K562 (cell line): ENCODE results near the gene CTNNA3. TPM values are rescaled to one million over a fixed set of nuclear protein-coding genes. Genes with fewer than 3 reads are reported as not detected.

Experiments used
- TCFL5 ChIP-seq: fragments of 250-450 bp; sonication (Bioruptor Pico); conservative IDR thresholded peaks from 2 replicates; pipeline ENCODE4 v1.6.1; 2021; ENCODE audit warnings: mild to moderate bottlenecking, moderate library complexity, matching md5 sums
- polyA plus RNA-seq, 8 experiments: library from polyadenylated mRNA; depleted of rRNA in 4 of 8; stranded (reverse) in 5 of 8; unstranded in 3 of 8; fragments of >200 nt; fragmentation: Nextera tagmentation in 2 of 8; fragmentation: Illumina TruSeq in 1 of 8; extraction: Ambion mirVana in 2 of 8; extraction: Trizol in 1 of 8; gene quantifications; 2 replicates each; pipeline versions ENCODE4 v1.2.1 to v1.2.3, GENCODE V29; 2011 to 2014; ENCODE audit warnings: inconsistent platforms in 1 of 8, missing spikeins in 1 of 8
- total RNA-seq, 7 experiments: library from RNA; depleted of rRNA in 6 of 7; stranded (reverse); fragments of >200 nt in 6 of 7; fragmentation: Illumina TruSeq in 2 of 7; extraction: Trizol in 2 of 7; gene quantifications; 2 replicates each; pipeline versions ENCODE4 v1.2.1 to v1.2.3, GENCODE V29; 2011 to 2021; ENCODE audit warnings: low replicate concordance in 1 of 7
- TF ChIP-seq, protein P1 (sequence below), 2 experiments: fragments of 450-650 bp; formaldehyde crosslinking in 1 of 2; IDR thresholded peaks; 2 replicates each; pipeline versions ENCODE4 v1.4.0 to v1.6.1; 2014 to 2020; ENCODE audit warnings: mild to moderate bottlenecking in 2 of 2, borderline replicate concordance in 1 of 2, low read depth in 1 of 2

Gene CTNNA3
- total and polyA plus RNA-seq, 9 of the 15 experiments (the other 6 are each of a cell fraction or from before 2014, with no cell fraction given), result 0.04 TPM; not detected in 8

DNA sequence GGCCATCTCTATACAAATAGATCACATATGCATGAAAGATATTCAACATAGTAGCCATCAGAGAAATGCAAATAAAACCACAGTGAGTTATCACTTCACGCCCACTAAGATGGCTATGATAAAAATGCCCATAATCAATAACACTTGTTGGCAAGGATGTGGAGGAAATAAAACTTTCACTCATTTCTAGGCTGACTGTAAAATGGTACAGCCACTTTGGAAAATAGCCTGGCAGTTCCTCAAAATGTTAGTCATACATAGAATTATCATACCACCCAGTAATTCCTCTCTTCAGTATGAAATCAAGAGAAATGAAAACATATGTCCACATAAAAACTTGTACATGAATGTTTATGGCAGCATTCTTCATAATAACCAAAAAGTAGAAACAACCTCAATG lies 445.3 kb downstream of the CTNNA3 start (continued):
- no peak for TF ChIP-seq TCFL5 (CRISPR knock-in tag)
- TF ChIP-seq, protein P1, sequence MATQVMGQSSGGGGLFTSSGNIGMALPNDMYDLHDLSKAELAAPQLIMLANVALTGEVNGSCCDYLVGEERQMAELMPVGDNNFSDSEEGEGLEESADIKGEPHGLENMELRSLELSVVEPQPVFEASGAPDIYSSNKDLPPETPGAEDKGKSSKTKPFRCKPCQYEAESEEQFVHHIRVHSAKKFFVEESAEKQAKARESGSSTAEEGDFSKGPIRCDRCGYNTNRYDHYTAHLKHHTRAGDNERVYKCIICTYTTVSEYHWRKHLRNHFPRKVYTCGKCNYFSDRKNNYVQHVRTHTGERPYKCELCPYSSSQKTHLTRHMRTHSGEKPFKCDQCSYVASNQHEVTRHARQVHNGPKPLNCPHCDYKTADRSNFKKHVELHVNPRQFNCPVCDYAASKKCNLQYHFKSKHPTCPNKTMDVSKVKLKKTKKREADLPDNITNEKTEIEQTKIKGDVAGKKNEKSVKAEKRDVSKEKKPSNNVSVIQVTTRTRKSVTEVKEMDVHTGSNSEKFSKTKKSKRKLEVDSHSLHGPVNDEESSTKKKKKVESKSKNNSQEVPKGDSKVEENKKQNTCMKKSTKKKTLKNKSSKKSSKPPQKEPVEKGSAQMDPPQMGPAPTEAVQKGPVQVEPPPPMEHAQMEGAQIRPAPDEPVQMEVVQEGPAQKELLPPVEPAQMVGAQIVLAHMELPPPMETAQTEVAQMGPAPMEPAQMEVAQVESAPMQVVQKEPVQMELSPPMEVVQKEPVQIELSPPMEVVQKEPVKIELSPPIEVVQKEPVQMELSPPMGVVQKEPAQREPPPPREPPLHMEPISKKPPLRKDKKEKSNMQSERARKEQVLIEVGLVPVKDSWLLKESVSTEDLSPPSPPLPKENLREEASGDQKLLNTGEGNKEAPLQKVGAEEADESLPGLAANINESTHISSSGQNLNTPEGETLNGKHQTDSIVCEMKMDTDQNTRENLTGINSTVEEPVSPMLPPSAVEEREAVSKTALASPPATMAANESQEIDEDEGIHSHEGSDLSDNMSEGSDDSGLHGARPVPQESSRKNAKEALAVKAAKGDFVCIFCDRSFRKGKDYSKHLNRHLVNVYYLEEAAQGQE (IDR thresholded peaks at IDR 0.05; ENCODE audit: borderline replicate concordance), result no peak
- TF ChIP-seq, protein P1 (CRISPR knock-in tag; IDR thresholded peaks at IDR 0.05; ENCODE audit: low read depth), result no peak
